HEK293T (cell line): ENCODE data around the gene SLC5A8.

Experiments used
- FOXA1 ChIP-seq: fragments of 450-650 bp; IDR thresholded peaks from 2 replicates; pipeline ENCODE4 v1.6.1; 2016; ENCODE audit warnings: mild to moderate bottlenecking
- FOXK2 ChIP-seq: fragments of 450-650 bp; IDR thresholded peaks from 2 replicates; pipeline ENCODE4 v1.6.1; 2016; ENCODE audit warnings: mild to moderate bottlenecking
- FOXM1 ChIP-seq: fragments of 450-650 bp; IDR thresholded peaks from 2 replicates; pipeline ENCODE4 v1.6.1; 2017; ENCODE audit warnings: mild to moderate bottlenecking, borderline replicate concordance
- L3MBTL2 ChIP-seq: fragments of 450-650 bp; conservative IDR thresholded peaks from 2 replicates; pipeline ENCODE4 v1.6.1; 2016; ENCODE audit warnings: mild to moderate bottlenecking
- PKNOX1 ChIP-seq: fragments of 450-650 bp; IDR thresholded peaks from 2 replicates; pipeline ENCODE4 v1.6.1; 2016
- SP1 ChIP-seq: fragments of 450-650 bp; IDR thresholded peaks from 2 replicates; pipeline ENCODE4 v1.6.1; 2017
- SUZ12 ChIP-seq: fragments of 450-650 bp; IDR thresholded peaks from 2 replicates; pipeline ENCODE4 v1.6.1; 2016; ENCODE audit warnings: mild to moderate bottlenecking
- TARDBP ChIP-seq: fragments of 450-650 bp; IDR thresholded peaks from 2 replicates; pipeline ENCODE4 v1.6.1; 2016

GRCh38 chr12:101200145-101200544 lies 9.9 kb downstream of the SLC5A8 start:
- TF ChIP-seq TARDBP (no peak), FOXK2 (no peak), SUZ12 (no peak), SP1 (no peak), FOXM1 (no peak), PKNOX1 (no peak), L3MBTL2 (no peak), FOXA1 (no peak)
